Thoracic aorta (tissue), 2 donors: ENCODE results near the gene TTC12. TPM values are rescaled to one million over a fixed set of nuclear protein-coding genes. Genes with fewer than 3 reads are reported as not detected.

ENCODE experiments used
- ATAC-seq: fragments of 150-250 bp; one replicate; pipeline ENCODE4 v1.8.0; 2017; ENCODE audit warnings: low read depth; ENCODE audit not compliant: insufficient number of reproducible peaks, low FRiP score
- DNase-seq: peaks from one replicate; pipeline ENCODE4 v3.0.0-alpha.2; 2020; ENCODE audit warnings: low spot score
- H3K27ac ChIP-seq, 2 donors: fragments of 200-600 bp; sonication (generic); 1 replicate in 1 of 2; 2 replicates in 1 of 2; pipeline ENCODE4 v1.5.1; 2016; ENCODE audit warnings: mild to moderate bottlenecking in 2 of 2, moderate library complexity in 2 of 2
- H3K27me3 ChIP-seq: fragments of 200-600 bp; sonication (generic); replicated peaks from 2 replicates; pipeline ENCODE4 v1.6.0; 2016; ENCODE audit warnings: mild to moderate bottlenecking; ENCODE audit not compliant: insufficient read depth
- H3K36me3 ChIP-seq: fragments of 200-600 bp; sonication (generic); one replicate; pipeline ENCODE4 v1.5.1; 2016
- H3K4me1 ChIP-seq, 2 donors: fragments of 200-600 bp; sonication (generic); 1 replicate in 1 of 2; 2 replicates in 1 of 2; pipeline versions ENCODE4 v1.5.1 to v1.6.0; 2016; ENCODE audit warnings: low read depth in 2 of 2, mild to moderate bottlenecking in 1 of 2; ENCODE audit not compliant: control insufficient read depth in 1 of 2
- H3K4me3 ChIP-seq: fragments of 200-600 bp; sonication (generic); 2 replicates; pipeline ENCODE4 v1.5.1; 2016; ENCODE audit warnings: mild to moderate bottlenecking
- H3K9me3 ChIP-seq: fragments of 200-600 bp; sonication (generic); 2 replicates; pipeline ENCODE4 v1.5.1; 2016
- total RNA-seq, 2 donors: library from RNA; depleted of rRNA; stranded (reverse); fragments of >200 nt; gene quantifications; one replicate each; pipeline versions ENCODE4 v1.1.0 to v1.2.3, GENCODE V29; 2016
- TF ChIP-seq, protein P1 (sequence below): fragments of 200-600 bp; sonication (generic); IDR thresholded peaks from one replicate; pipeline ENCODE4 v1.5.1; 2019; ENCODE audit warnings: antibody characterized with exemption

Gene TTC12, protein sequence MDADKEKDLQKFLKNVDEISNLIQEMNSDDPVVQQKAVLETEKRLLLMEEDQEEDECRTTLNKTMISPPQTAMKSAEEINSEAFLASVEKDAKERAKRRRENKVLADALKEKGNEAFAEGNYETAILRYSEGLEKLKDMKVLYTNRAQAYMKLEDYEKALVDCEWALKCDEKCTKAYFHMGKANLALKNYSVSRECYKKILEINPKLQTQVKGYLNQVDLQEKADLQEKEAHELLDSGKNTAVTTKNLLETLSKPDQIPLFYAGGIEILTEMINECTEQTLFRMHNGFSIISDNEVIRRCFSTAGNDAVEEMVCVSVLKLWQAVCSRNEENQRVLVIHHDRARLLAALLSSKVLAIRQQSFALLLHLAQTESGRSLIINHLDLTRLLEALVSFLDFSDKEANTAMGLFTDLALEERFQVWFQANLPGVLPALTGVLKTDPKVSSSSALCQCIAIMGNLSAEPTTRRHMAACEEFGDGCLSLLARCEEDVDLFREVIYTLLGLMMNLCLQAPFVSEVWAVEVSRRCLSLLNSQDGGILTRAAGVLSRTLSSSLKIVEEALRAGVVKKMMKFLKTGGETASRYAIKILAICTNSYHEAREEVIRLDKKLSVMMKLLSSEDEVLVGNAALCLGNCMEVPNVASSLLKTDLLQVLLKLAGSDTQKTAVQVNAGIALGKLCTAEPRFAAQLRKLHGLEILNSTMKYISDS
- 10 to 100 TPM; 15.2 to 21.9 TPM for total RNA-seq

DNA sequence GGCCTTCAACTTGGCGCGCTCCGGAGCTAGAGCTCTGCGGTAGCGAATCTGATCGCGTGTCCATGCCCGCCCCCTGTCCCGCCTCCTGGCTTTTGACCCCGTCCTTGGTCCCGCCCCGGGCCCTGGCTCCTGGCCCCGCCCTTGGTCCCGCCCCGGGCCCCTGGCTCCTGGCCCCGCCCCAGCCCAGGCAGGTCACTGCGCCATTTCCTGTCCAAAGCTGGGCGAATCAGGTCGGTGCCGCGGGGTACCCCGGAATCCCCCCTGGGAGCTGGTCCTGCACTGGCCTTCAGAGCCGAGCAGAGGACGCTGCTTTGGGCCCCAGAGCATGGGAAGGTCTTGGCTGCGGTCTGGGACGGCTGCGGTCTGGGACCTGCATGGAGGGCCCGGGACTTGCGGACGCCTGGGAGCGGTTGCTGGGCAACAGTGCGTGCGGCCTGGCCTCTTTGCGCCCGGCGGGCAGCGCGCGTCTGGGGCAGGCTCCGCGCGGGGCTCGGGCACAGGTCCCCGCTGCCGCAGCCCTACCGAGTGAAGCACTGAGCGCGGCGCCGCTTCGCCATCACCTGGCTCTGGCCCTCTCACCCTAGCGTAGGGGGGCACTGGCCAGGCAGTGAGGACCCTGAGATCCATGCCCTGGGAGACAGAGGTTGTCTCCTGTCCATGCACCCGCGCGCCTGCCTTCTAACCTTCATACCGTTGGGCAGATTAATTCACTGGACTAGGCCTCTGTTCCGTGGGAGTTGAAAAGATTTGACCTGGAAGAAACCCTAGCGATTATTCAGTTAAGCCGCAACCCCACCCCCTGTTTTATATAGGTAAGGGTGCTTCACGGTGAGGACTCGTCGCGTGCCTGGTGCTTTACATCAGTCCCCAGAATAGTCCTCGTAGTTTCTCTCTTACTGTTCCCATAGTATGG is at the start of gene TTC12:
Gene TTC12 (plus strand): TSS at position 195 of the 913 bp plus-strand sequence. CDS start 1,675 bp downstream, outside the sequence.
- peak within 1 kb of the TSS; percentile 77 for H3K4me3 ChIP-seq
- H3K9me3 ChIP-seq = no peaks in the 10 kb centered on the region
- TF ChIP-seq, protein P1, sequence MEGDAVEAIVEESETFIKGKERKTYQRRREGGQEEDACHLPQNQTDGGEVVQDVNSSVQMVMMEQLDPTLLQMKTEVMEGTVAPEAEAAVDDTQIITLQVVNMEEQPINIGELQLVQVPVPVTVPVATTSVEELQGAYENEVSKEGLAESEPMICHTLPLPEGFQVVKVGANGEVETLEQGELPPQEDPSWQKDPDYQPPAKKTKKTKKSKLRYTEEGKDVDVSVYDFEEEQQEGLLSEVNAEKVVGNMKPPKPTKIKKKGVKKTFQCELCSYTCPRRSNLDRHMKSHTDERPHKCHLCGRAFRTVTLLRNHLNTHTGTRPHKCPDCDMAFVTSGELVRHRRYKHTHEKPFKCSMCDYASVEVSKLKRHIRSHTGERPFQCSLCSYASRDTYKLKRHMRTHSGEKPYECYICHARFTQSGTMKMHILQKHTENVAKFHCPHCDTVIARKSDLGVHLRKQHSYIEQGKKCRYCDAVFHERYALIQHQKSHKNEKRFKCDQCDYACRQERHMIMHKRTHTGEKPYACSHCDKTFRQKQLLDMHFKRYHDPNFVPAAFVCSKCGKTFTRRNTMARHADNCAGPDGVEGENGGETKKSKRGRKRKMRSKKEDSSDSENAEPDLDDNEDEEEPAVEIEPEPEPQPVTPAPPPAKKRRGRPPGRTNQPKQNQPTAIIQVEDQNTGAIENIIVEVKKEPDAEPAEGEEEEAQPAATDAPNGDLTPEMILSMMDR = no peak
- H3K27ac ChIP-seq = peak within 1 kb of the TSS; percentile 68 to 80
- peaks cover 4 to 18% of the 10 kb centered on the region in 2 donors for H3K4me1 ChIP-seq
- DNase-seq (peak; percentile 68), ATAC-seq (peak; percentile 86)
- H3K36me3 ChIP-seq = no peaks in the 10 kb centered on the region
- no peaks in the 10 kb centered on the region for H3K27me3 ChIP-seq

DNA sequence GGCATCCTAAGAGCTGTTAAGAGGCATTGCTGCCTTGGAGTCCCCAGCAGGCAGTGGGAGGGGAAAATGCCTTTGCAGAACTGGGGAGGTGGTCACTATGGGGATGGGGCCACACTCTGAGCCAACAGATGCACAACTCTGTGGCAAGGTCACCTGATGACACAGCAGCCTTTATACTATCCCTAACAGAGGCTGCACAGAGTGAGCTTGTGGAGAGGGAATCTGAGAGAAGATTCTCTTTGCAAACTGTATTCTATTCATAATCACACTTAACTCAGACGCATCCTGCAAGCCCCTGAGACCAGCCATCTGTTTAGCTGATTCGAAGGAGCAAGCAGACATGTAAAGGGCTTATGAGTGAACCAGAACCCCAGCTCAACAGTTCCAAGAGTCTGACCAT is 49.0 kb upstream of the TTC12 start:
- H3K27ac ChIP-seq = no peak overlapping the region
- no peaks in the 10 kb centered on the region for H3K9me3 ChIP-seq
- H3K4me1 ChIP-seq = no peaks in the 10 kb centered on the region
- TF ChIP-seq, protein P1 = no peak
- no peaks in the 10 kb centered on the region for H3K27me3 ChIP-seq
- DNase-seq (no peak), ATAC-seq (no peak)
- peaks cover 7% of the 10 kb centered on the region for H3K36me3 ChIP-seq
- no peak overlapping the region for H3K4me3 ChIP-seq

DNA sequence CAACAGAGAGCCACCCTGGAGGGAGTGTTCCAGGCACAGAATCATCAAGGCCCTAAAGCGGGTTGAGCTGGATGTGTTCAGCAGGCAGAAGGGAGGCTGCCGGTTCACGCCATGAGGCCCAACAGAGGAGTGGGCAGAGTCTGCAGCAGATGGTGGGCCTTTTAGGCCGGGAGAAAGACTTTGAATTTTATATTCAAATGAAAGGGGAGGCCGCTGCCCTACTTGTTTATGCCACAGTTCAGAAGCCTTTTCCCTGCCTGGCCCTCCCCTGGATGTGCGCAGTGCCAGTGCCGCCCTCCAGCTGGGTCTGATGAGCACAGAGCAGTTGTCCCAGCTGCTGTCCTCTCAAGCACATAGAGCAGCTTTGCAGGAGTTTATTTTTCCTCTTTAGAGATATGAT is 46.9 kb upstream of the TTC12 start:
- ATAC-seq (no peak), DNase-seq (no peak)
- Histone ChIP-seq H3K27ac (no peak overlapping the region), H3K27me3 (no peaks in the 10 kb centered on the region), H3K36me3 (no peaks in the 10 kb centered on the region), H3K4me3 (no peak overlapping the region), H3K9me3 (no peaks in the 10 kb centered on the region), H3K4me1 (no peaks in the 10 kb centered on the region)
- TF ChIP-seq, protein P1 = no peak

DNA sequence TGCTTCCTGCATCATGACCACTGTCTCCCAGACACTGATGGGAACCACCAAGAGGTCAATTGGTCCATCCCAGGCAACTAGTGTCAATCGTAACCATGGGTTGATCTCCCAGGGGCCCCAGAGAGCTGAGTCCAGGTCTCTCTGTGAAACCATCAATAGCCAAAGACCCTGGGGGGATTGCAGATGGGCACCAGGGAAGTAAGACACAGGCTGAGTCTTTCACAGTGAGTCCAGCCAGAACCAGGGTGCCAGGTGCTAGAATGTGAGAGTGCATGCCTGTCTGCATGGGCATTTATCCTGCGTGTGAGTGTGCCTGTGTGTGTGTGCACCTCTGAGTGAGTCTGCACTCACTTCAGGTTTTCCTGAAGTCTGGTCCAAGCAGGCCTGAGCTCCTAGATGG is 45.3 kb upstream of the TTC12 start:
- no peaks in the 10 kb centered on the region for H3K9me3 ChIP-seq
- ATAC-seq (no peak), DNase-seq (no peak)
- no peaks in the 10 kb centered on the region for H3K27me3 ChIP-seq
- H3K4me1 ChIP-seq = no peaks in the 10 kb centered on the region
- TF ChIP-seq, protein P1 = no peak
- no peak overlapping the region for H3K27ac ChIP-seq
- no peaks in the 10 kb centered on the region for H3K36me3 ChIP-seq
- no peak overlapping the region for H3K4me3 ChIP-seq
